ENCODE measurements around the gene ULK2.

GRCh38 chr17:19755821-19756510, 111.8 kb downstream of the ULK2 start:
- TF ChIP-seq POLR2AphosphoS5 (IDR thresholded peaks at IDR 0.05) (no peak), POLR2A (IDR thresholded peaks at IDR 0.05) (no peak)

Measured in breast epithelium (tissue), 3 donors.